Measurements from ENCODE around the gene B3GNT4. TPM values are rescaled to one million over a fixed set of nuclear protein-coding genes. Genes with fewer than 3 reads are reported as not detected.
"Not testable (repeated sequence)": the region's sequence is repeated elsewhere in the genome, so short reads cannot be mapped to it uniquely, and the experiment has no call there.

The B3GNT4 gene
- total and polyA plus RNA-seq, 2 of the 8 experiments (the other 6 are each of a cell fraction or from before 2014, with no cell fraction given): 1.1 to 1.4 TPM

- H3K79me1 ChIP-seq (ENCODE audit: low read depth, low read length); H4K8ac ChIP-seq (ENCODE audit: extremely low read depth, insufficient read depth, low read length); H2AFZ ChIP-seq (ENCODE audit: low read length); H3K4me3 ChIP-seq (ENCODE audit: extremely low read depth in 1 of 4, insufficient read depth in 2 of 4, low read depth in 3 of 4, low read length in 4 of 4); H2BK15ac ChIP-seq (ENCODE audit: low read length); H2BK12ac ChIP-seq (ENCODE audit: low read depth, low read length); H3K56ac ChIP-seq (replicated peaks; ENCODE audit: insufficient read length, low read depth, low read length); H3K27ac ChIP-seq (ENCODE audit: low read depth, low read length); H2BK5ac ChIP-seq (ENCODE audit: low read depth, low read length); H3K14ac ChIP-seq (ENCODE audit: insufficient read length); H3K4me1 ChIP-seq (replicated peaks in 1 of 4; ENCODE audit: control insufficient read depth in 3 of 4, insufficient read depth in 4 of 4, low read length in 3 of 4); H2AK5ac ChIP-seq (ENCODE audit: low read depth, low read length); H3K23ac ChIP-seq (ENCODE audit: insufficient read length); H3K18ac ChIP-seq (ENCODE audit: extremely low read depth, low read length); FAIRE-seq; H3K27me3 ChIP-seq (replicated peaks in 1 of 4; ENCODE audit: control insufficient read depth in 3 of 4, extremely low read depth in 1 of 4, insufficient read depth in 3 of 4, low read length in 3 of 4); DNase-seq (ENCODE audit: low read depth in 1 of 2, low spot score in 2 of 2); H3K79me2 ChIP-seq (ENCODE audit: control insufficient read depth in 1 of 2, insufficient read depth in 2 of 2, low read length in 2 of 2); H4K20me1 ChIP-seq (replicated peaks in 1 of 2; ENCODE audit: control insufficient read depth in 1 of 2, insufficient read depth in 2 of 2, low read length in 2 of 2); H4K91ac ChIP-seq (replicated peaks; ENCODE audit: insufficient read length, low read length); CTCF ChIA-PET (ENCODE audit: partially characterized antibody); H4K5ac ChIP-seq (ENCODE audit: insufficient read length, low read depth, low read length); H2BK20ac ChIP-seq (ENCODE audit: low read length); H2BK120ac ChIP-seq (replicated peaks; ENCODE audit: low read depth, low read length); H3K4ac ChIP-seq (replicated peaks; ENCODE audit: insufficient read length, low read depth, low read length); H3K23me2 ChIP-seq (ENCODE audit: low read depth, low read length); H3K4me2 ChIP-seq (ENCODE audit: insufficient read depth in 1 of 2, low read depth in 2 of 2, low read length in 2 of 2); H3K9ac ChIP-seq (replicated peaks in 1 of 4; ENCODE audit: extremely low read depth in 1 of 4, low read depth in 3 of 4, low read length in 3 of 4); H3K9me3 ChIP-seq (ENCODE audit: insufficient read depth in 2 of 2, low read depth in 1 of 2, low read length in 1 of 2): not testable (repeated sequence)
- 92% methylated on average over 4 of the region's 4 CpGs; no CpG with 5 or more reads in 1 of the 2 experiments for WGBS, 2 experiments (ENCODE audit: extremely low coverage in 1 of 2, insufficient coverage in 1 of 2, insufficient read length in 1 of 2, insufficient replicate concordance in 2 of 2, low coverage in 1 of 2, low lambda C conversion rate in 2 of 2, missing lambda C conversion rate in 1 of 2)
- peaks cover 0 to 24% (median 11%) of the 10 kb centered on the region in 4 experiments; a peak in 5 of 8 replicates for H3K36me3 ChIP-seq (ENCODE audit: control insufficient read depth in 2 of 4, insufficient read depth in 4 of 4, low read length in 3 of 4)
- POLR2A ChIA-PET (ENCODE audit: partially characterized antibody): interaction anchor here (0.8 to 2.2 kb wide), 3 partner anchors 7 to 11 kb away, joined by 3 to 6 read pairs (median 3); partner anchors contain the start of gene VPS33A
Observed at GRCh38 chr12:122258462-122258861, 55.0 kb downstream of the B3GNT4 start.

Small RNA genes within 50 kb of the gene (small RNA-seq; reads per million reads assigned to genes)
- gene DIABLO (ENCODE audit: insufficient read depth): 3.1 reads per million, percentile 39 among the genes with 10 or more reads in this experiment

Other genes with a start within 250 kb of the B3GNT4 start
- gene BCL7A, start 181.8 kb upstream of the B3GNT4 start, total RNA-seq (2021; fragmentation: NEBNext Ultra II Directional; extraction: Animal tissue kit (Norgen Biotek cat#: 25700)): 12.7 and 13.6 TPM in 2 replicates
- gene BCL7A, start 181.8 kb upstream of the B3GNT4 start, polyA plus RNA-seq (2011; rRNA removed): 11.9 and 13.9 TPM in 2 replicates
- 40.4 and 40.5 TPM in 2 replicates for gene MLXIP, start 125.0 kb upstream of the B3GNT4 start, total RNA-seq (2021; fragmentation: NEBNext Ultra II Directional; extraction: Animal tissue kit (Norgen Biotek cat#: 25700))
- gene MLXIP, start 125.0 kb upstream of the B3GNT4 start, polyA plus RNA-seq (2011; rRNA removed): 5.5 and 13.2 TPM in 2 replicates
- gene IL31, start 29.5 kb upstream of the B3GNT4 start, total RNA-seq (2021; fragmentation: NEBNext Ultra II Directional; extraction: Animal tissue kit (Norgen Biotek cat#: 25700)): not detected in 2 replicates
- not detected in 2 replicates for gene IL31, start 29.5 kb upstream of the B3GNT4 start, polyA plus RNA-seq (2011; rRNA removed)
- 0.15 and 0.35 TPM in 2 replicates for gene LRRC43, start 20.6 kb upstream of the B3GNT4 start, total RNA-seq (2021; fragmentation: NEBNext Ultra II Directional; extraction: Animal tissue kit (Norgen Biotek cat#: 25700))
- gene LRRC43, start 20.6 kb upstream of the B3GNT4 start, polyA plus RNA-seq (2011; rRNA removed): 0.39 and 0.44 TPM in 2 replicates
- gene DIABLO, start 22.3 kb downstream of the B3GNT4 start, total RNA-seq (2021; fragmentation: NEBNext Ultra II Directional; extraction: Animal tissue kit (Norgen Biotek cat#: 25700)): 68.3 and 71.5 TPM in 2 replicates
- gene DIABLO, start 22.3 kb downstream of the B3GNT4 start, polyA plus RNA-seq (2011; rRNA removed): 65.2 and 68.8 TPM in 2 replicates
- gene VPS33A, start 62.8 kb downstream of the B3GNT4 start, total RNA-seq (2021; fragmentation: NEBNext Ultra II Directional; extraction: Animal tissue kit (Norgen Biotek cat#: 25700)): 40.2 and 41.8 TPM in 2 replicates
- gene VPS33A, start 62.8 kb downstream of the B3GNT4 start, polyA plus RNA-seq (2011; rRNA removed): 16.4 and 18.7 TPM in 2 replicates
- 26.6 and 27.6 TPM in 2 replicates for gene CLIP1, start 219.0 kb downstream of the B3GNT4 start, total RNA-seq (2021; fragmentation: NEBNext Ultra II Directional; extraction: Animal tissue kit (Norgen Biotek cat#: 25700))
- gene CLIP1, start 219.0 kb downstream of the B3GNT4 start, polyA plus RNA-seq (2011; rRNA removed): 13.5 and 19.0 TPM in 2 replicates

Data from H1 (cell line).